Right lung (tissue), 5 donors: ENCODE results near the gene ATAD5. TPM values are rescaled to one million over a fixed set of nuclear protein-coding genes. Genes with fewer than 3 reads are reported as not detected.

Source experiments
- DNase-seq, 2 donors: peaks; one replicate each; pipeline ENCODE4 v3.0.0-alpha.2; 2013
- polyA plus RNA-seq, 5 donors: library from polyadenylated mRNA; unstranded; fragments of 120-200 nt; gene quantifications; one replicate each; pipeline versions ENCODE4 v1.2.1 to v1.2.3, GENCODE V29; 2013; ENCODE audit warnings: inconsistent platforms in 1 of 5, low replicate concordance in 1 of 5; ENCODE audit not compliant: insufficient read length in 5 of 5, insufficient read depth in 1 of 5

ATAD5 gene
- polyA plus RNA-seq, 5 donors, result 4.9 to 12.4 (median 9.7) TPM

GRCh38 chr17:30939051-30939689 lies 107.4 kb downstream of the ATAD5 start:
- DNase-seq, result no peak

DNA sequence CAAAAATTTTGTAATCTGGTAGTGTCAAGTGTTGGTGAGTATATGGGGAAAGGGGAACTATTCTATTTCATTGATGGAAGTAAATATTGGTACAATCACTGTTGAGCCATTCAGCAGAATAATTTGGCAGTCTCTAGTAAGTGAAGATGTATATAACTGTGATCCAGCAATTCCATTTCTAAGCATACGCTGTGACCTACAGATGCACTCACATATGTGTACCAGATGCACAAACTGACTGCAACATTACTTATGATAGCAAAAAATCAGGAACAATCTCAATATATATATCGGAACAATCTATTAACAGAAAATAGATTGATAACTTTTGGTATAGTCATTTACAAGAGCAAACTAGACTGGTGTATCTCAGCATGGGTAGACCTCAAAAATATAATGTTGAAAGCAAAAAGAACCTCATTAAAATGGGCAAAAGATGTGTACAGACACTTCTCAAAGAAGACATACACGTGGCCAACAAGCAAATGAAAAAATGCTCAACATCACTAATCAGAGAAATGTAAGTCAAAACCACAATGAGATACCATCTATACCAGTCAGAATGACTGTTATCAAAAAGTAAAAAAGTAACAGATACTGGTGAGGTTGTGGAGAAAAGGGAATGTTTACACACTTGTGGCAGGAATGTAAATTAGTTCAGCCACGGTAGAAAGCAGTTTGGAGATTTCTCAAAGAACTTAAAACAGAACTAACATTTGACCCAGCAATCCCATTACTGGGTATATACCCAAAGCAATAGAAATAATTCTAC lies 110.7 kb downstream of the ATAD5 start:
- no peak for DNase-seq

Other genes starting within 250 kb of the ATAD5 start
- 10 to 100 TPM; 21.5 to 32.8 (median 25.3) TPM for gene CRLF3, start 7.3 kb upstream of the ATAD5 start, polyA plus RNA-seq
- gene TEFM, start 74.3 kb downstream of the ATAD5 start, polyA plus RNA-seq, result 10 to 100 TPM; 20.4 to 28.6 (median 25.3) TPM
- 1 to 10 TPM; 4.5 to 5.6 (median 5.2) TPM for gene ADAP2, start 90.0 kb downstream of the ATAD5 start, polyA plus RNA-seq
- 10 to 100 TPM; 14.8 to 17.6 (median 17.1) TPM for gene RNF135, start 139.1 kb downstream of the ATAD5 start, polyA plus RNA-seq